RKO (cell line): ENCODE measurements around the gene GFPT2.

Experiments used
- DNase-seq: peaks from one replicate; pipeline ENCODE4 v3.0.0-alpha.2; 2016; ENCODE audit warnings: low spot score

The GFPT2 gene

GRCh38 chr5:180333661-180334060, 19.5 kb downstream of the GFPT2 start:
- peak; percentile 68 for DNase-seq

GRCh38 chr5:180332861-180333260, 20.3 kb downstream of the GFPT2 start:
- DNase-seq, result no peak

GRCh38 chr5:180332051-180332517, 21.1 kb downstream of the GFPT2 start:
- DNase-seq, result peak; percentile 87

DNA sequence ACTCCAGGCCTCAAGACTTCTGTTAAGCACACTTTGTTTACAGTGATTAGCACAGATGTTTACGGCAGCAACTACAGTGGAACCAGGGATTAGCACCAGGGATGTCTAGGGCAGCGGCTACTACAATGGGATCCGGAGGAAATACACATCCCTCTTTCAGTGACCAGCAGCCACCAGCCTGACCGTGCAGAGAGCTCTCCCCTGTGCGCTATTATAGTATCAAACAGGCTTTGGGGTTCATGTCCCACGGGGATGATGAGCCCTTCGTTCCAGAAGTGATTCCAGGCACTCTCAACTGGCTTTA, 21.5 kb downstream of the GFPT2 start:
- DNase-seq, result no peak

- peak; percentile 99 for DNase-seq
Measured at GRCh38 chr5:180330810-180331646, 22.1 kb downstream of the GFPT2 start.

- peak; percentile 62 for DNase-seq
Measured at GRCh38 chr5:180330270-180330648, 22.9 kb downstream of the GFPT2 start.

DNA sequence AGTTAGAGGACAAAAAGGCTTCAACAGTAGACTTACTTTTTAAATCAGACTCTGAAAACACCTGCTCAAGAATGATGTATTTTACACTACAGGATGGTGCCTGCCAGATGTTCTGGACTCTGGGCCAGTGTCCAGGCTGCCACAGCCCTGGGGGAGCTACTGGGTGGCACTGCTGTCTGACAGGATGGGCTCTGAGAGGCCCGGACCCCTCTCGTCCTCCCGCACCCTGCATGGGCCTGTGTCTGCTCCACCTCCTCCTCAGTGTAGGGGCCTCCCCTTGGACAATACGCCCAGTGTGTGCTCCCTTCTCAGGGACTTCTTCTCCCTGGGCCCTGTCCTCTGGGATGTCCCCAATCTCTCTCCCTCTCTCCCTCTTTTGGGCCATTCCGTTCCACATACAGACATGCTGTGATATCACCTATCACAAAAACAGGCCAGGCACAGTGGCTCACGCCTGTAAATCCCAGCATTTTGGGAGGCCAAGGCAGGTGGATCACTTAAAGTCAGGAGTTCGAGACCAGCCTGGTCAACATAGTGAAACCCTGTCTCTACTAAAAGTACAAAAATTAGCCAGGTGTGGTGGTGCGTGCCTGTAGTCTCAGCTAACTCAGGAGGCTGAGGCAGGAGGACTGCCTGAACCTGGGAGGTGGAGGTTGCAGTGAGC, 23.4 kb downstream of the GFPT2 start:
- DNase-seq, result peak; percentile 69

DNA sequence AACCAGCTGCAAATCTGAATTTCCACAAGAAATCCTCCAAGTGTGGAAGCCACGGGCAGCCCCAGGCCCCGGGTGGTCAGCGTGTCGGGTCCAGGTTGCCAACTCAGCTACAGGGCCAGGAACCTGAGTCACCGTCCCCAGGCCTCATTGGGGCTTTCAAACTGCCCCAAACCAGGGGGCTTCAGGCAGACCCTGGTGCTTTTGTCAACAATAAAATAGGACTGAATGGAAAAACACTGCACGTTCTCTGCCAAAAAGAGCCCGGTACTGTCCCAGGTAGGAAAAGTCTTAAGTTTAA, 24.0 kb downstream of the GFPT2 start:
- DNase-seq, result peak; percentile 69

DNA sequence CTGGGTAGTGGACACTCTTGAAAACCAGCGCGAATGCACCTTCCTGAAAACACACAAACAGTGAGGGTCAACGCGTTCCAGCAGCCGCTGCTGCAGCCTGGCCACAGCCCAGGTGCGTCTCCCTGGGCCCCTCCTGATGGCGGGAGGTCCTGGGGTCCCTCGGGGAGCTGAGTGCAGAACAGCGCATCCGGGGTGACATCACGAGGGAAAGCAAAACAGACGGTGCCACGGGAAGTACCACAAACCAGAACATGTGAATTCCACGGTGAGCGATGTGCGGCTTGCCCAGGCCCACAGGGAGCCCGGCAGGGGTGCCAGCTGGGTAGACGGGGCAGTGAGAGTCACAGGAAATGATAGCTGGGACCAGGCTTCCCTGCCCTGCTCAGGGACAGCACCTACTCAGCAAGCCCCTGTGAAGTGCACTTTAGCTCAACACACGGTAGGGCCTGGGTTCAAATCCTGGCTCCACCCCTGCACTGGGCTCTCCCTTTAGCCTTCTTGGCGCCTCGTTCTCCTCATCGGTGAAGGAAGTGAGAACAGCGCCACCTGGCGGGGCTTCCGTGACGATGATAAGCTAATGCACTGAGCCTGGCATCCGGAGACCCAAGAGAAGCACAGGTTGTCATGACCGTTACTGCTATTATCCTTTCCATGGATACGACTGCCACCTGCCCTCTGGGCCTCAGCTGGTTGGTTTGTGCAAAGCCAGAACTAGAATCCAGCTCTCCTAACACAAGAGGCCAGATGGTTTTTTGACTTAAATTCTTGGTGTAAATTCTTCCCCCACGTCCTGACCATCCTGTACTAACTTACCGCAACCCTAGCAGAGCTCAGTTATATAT, 24.6 kb downstream of the GFPT2 start:
- peak; percentile 98 for DNase-seq

- no peak for DNase-seq
Measured at GRCh38 chr5:180326989-180327565, 26.1 kb downstream of the GFPT2 start.

DNA sequence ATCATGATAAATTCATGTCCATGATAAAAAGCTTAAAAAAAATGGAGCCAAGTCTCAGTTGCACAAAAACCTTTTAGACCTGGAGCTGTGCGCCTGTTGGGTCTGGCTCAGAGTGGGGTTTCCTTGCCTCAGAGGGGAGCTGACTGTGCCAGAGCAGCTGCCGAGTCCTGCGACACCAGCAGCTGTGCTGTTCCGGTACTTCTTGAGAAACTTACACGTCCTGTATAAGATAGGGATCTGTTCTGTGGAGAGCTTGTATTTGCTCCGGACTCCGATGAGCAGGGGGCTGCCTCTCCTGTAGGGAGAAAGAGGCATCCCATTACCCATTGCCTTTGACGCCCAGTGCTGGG, 28.6 kb downstream of the GFPT2 start:
- DNase-seq, result no peak

DNA sequence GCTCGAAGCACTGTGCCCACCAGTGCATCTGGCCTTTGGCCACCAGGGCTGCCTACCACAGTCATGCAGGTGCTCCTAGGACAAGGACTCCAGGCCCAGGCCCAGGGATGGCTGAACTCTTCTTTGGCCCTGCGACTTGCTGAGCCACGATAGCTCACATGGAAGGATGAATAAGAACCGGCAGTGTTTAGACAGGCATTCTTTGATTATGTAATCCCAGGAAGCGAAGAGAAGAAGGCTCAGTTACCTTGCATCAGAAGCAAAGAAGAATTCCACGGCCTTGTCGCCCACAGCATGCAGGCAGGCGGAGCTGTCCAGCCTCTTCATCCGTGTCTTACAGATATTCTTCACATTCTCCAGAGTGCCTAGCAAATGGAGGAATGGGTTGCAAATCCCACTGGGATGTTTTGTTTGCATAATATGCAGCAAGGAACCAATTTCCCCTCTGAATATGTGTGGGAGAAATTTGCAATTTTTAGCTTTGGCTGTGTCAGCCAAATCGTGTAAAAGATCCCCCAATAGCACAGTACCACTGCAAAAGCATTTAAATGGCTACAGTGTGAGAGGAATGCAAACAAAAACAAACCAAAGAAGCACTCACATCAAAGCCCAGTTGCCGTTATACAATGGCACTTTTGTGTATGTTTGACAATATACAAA, 29.1 kb downstream of the GFPT2 start:
- DNase-seq, result peak; percentile 91

- no peak for DNase-seq
Measured at GRCh38 chr5:180323160-180323559, 30.0 kb downstream of the GFPT2 start.

DNA sequence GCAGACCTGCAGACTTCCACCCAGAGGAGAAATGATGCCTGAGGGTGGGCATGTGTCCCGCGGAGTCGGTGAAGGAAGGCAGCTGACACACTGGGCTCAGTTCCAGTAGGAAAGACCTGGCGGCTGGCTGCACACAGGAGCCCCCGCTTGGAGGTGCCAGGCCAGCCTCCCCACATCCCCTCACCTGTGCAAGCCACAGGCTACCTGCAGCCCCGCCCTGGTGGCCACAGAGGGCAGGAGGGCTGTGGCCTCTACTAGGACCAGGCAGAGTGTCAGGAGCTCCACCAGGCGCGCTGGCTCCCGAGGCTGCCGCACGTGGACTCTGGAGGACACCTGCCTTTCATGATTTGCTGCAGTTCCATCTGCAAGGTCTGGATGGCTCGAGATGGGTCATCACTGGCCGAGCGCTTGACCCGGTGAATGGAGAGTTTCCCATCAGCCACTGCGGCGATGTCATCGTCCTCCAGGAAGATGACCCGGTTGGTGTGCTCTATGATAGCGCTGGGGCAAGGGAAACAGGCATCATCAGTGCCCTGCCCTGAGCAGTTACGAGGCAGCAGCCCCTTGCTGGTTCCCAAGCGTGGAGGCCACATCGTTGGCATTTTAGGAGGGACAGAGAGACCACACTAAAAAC, 34.6 kb downstream of the GFPT2 start:
- DNase-seq, result no peak

- DNase-seq, result no peak
Measured at GRCh38 chr5:180316586-180316985, 36.5 kb downstream of the GFPT2 start.

- peak; percentile 64 for DNase-seq
Measured at GRCh38 chr5:180315762-180316212, 37.3 kb downstream of the GFPT2 start.

DNA sequence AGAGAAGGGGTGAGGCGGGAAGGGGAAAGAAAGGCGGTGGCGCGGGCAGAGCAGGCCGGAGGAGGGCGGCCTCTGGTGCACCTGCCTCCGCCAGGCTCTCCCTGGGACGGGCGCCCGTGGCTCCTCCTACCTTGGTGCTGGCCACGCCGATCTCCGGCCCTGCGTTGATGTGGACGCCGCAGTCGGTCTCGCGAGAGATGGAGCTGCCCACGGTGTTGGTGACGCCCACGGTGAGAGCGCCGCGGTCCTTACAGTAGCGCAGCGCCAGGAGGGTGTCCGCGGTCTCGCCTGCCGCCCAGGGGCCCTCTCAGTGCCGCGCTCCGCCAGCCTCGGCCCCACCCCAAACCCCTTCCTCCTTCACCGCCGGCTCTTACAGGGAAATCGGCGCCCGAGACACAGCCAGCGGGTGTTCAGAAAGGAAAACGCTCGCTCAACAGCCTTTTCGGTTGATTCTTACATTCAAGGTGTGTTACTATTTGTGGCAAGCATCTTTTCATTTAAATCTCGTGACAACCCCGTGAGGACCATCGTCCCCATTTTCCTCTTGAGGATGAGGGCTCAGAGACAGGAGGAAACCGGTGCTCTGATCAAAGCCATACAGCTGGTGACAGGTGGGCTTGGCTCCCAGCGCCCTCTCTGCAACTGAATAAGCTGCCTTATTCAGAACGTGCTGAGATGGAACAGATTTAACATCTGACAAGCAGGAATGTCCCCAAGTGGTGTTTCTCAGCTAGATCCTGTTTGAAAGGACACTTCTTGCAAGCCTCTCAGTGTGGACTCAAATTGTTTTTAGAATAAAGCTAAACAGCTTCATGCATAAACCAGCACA, 39.2 kb downstream of the GFPT2 start:
- DNase-seq, result no peak

DNA sequence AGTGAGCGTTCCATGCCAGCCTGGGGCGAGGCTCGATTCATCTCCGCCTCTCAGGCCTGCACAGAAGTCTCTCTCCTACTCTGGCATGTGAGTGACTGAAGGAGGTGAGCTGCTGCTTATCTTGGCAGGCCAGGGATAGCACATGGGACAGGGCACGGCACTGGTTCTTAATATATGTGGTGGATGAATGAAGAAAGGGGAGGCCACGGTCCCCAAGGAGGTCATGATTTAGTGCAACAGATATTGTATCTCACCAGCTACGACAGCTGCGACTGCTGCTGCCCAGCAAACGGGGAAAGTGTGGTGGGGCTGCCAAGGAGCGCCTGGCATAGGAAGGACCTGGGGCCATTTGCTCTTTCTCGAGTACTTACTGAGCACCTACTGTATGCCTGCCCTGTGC, 41.9 kb downstream of the GFPT2 start:
- no peak for DNase-seq

DNA sequence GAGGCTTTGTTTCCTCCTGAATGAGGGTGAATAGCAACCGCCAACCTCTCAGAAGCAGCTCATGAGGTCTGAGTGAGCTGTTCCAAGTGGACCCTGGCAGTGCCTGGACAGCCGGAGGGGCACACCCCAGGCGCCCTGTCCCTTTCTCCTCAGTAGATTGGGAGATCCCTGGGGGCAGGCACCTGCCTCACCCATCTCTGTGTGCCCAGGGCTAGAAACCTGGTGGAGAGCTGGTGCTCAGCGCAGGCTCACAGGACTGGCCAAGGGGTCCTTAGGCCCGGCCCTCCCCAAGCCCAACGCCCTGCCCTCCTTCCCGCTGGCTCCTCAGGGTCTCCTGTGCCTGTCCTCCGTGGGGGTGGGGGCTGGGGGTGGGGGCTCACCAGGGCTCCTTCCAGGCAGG, 46.3 kb downstream of the GFPT2 start:
- no peak for DNase-seq

DNA sequence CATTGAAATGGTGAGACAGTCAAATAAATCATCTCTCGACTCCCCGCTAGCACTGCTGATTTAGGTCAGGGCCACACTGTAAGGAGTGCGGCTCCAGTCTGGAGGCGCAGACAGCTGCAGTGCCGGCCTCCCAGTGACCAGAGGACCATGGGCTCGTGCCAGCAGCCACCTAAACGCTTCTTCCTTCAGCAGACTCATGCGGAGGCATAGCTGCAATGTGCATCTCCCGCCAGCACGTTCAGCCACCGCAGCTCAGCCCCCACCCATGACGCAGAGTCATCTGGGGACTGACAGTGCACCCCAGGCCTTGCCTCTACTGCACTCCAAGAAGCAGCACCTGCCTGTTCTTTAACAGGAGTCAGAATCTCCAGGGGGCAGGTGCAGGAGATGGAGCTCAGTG, 47.7 kb downstream of the GFPT2 start:
- DNase-seq, result no peak
